GM19193 (cell line): ENCODE measurements around the gene C1QTNF5.

Experiments
- POLR2A ChIP-seq: IDR thresholded peaks from 4 replicates; pipeline ENCODE4 v1.6.1; 2011; ENCODE audit not compliant: insufficient read depth, insufficient read length; ENCODE audit errors: extremely low read depth

C1QTNF5 gene

DNA sequence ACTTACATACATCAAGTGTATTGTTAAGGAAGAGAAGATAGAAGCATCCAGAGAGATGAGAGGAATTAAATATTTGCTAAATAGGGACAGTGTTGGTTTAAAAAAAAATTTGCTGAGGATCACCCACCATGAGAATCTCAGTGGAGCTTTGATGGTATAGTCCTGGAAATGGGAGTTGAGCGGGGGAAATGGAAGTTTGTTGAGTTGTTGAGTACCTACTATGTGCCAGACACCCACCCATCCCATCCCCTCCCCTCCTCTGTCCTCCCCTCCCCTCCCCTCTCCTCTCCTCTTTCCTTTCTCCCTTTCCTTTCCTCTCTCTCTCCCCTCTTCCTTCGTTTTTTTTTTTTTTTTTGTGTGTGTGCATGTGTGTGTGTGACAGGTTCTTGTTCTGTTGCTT is 10.5 kb upstream of the C1QTNF5 start:
- no peak for TF ChIP-seq POLR2A

DNA sequence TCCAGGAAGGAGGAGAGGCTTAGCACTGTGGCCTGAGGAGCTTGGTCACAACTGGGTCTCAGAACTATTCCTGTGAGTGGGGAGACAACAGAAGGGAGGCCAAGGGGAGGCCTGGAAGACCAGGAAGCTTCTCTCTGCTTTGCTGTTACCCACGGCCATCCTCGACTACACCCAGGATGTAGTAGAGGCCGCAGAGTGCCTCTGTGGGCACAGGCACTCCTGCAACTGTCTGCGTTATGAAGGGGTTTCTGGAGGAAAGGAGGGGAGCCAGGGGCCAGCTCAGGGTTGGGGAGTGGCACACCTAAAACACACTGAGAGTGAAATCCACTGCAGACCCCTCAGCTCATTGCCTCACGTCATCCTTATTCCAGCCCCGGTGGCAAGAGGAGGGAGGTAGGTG is 9.6 kb upstream of the C1QTNF5 start:
- no peak for TF ChIP-seq POLR2A

DNA sequence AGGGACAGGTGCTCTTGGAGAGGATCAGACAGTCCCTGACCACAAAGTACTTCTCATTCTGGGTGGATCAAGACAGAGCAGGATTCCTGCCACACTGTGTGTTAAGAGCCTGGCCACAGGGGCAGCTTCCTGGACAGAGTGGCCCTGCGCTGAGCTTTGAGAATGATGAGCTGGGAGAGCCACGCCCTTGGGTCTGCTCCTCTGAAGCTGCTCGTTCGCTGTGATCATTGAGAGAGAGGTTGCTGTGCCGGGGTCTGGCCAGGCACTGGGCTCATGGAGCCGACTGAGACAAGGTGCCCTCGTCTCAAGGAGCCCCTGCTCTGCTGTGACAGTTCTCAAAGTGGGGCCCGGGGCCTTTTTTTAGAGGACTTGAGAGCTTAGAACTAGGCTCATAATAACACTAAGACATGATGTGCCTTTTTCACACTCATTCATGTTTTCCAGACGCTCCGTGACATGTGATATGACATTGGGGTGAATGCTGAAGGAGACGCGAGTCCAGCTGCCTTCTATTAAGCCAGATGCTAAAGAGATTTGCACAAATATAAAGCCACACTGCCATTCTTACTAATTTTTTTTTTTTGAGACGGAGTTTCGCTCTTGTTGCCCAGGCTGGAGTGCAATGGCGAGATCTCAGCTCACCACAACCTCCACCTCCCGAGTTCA is 7.4 kb upstream of the C1QTNF5 start:
- no peak for TF ChIP-seq POLR2A

DNA sequence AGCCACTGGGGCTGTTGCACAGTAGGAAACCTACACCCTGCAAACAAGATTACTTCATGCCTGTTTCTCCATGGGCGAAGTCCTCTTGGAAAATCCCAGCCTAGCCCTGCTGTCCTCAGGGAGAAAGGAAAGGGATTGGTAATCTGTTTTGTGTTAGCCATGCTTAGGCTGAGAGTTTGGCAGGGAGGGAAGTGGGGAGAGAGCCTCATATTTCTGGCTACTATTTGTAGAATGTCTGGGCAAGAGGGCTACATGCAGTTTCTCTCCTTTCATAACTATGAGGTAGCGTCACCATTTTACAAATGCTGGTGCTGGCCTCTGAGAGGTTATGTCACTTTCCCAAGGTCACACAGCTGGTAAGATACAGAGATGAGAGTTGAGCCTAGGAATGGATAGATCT is 6.6 kb upstream of the C1QTNF5 start:
- TF ChIP-seq POLR2A = no peak

DNA sequence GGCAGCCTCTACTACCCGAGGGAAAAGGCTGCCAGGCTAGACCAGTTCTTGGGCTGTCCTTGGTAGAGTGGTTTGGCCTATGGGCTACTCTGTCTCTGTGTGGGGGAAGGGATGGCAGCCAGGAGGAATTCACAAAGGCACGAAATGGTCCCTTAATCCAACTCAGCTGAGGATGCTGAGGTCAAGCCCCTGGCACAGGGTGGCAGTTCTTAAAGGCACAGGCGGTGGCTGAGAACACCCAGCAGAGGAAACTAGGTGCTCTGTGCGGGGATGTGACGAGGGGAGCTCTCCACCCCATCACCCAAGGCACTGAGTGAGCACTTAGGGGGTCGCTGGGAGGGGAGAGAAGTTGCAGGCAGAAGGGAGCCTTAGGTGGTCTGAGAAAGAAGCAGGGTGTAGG is 5.9 kb upstream of the C1QTNF5 start, which contains the start of gene MFRP:
Gene MFRP, minus strand, starts transcription at position 101 of the 400 bp plus-strand sequence. CDS start 192 bp downstream, outside the sequence.
- no peak for TF ChIP-seq POLR2A

DNA sequence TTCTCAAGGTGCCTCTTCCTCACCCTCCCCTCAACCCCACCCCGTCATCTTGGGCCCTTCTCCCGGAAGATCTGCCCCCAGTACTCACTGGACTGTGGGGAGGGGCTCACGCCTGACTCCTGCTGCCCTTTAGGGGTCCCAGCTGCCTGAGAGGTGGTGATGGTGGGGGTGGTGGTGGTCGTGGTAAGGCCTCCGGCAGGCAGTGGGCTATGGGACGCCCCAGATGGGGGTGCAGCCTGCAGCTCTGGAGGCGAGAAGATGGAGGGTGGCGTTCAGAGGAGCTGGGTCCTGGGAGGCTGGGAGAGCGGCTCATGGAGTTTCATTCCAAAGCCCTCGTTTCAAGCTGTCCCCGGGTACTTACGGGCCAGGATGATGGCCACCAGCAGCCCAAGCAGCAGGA is 5.0 kb upstream of the C1QTNF5 start:
- no peak for TF ChIP-seq POLR2A

DNA sequence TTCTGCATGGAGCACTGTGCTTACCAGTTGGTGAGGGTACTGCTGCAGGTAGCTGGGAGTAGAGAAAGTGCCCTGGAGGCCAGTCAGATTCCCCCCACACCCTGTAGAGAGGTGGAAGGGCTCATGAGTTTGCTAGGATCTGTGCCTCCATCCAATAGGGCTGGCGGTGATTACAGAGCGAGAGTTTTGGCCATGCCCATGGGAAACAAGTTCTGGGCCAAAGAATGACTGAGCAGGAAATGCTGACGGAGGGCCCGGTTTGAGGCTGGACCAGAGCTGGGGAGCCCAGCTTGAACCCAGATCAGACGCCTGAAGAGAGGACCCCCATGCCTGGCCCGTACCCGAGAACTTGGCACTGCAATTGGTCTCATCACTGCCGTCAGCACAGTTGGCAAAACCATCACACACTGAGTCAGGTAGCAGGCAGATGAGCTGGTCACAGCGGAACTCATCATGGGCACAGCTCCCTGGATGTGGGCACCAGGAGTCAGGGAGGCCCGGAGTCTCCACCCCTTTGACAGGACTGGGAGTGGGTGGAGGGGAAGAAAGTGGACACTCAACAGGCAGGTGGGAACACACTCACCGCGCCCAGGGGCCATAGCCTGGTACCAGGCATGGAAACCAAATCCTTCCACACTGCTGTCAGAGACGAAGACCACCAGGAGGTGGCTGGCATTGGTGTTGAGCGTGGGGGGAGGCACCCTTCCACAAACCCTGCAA is 3.8 kb upstream of the C1QTNF5 start:
- no peak for TF ChIP-seq POLR2A

DNA sequence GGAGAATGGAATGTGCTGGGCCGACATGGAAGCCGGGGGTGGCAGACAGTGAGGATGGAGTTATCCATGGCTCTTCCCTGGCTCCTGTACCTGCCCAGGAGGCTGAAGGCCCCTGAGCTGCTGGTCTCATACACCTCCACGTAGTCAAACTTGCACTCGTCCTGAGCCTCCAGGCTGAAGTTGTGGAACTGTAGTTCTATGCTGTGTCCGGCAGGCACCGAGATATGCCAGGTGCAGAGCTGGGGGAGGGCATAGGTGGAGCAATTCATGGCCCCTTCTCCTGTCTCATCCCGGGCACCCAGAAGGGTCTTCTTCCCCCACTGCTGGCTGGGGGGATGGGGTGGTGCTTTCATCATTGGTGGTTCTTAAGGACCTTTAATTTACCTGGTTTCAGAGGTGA is 3.0 kb upstream of the C1QTNF5 start:
- TF ChIP-seq POLR2A = no peak

DNA sequence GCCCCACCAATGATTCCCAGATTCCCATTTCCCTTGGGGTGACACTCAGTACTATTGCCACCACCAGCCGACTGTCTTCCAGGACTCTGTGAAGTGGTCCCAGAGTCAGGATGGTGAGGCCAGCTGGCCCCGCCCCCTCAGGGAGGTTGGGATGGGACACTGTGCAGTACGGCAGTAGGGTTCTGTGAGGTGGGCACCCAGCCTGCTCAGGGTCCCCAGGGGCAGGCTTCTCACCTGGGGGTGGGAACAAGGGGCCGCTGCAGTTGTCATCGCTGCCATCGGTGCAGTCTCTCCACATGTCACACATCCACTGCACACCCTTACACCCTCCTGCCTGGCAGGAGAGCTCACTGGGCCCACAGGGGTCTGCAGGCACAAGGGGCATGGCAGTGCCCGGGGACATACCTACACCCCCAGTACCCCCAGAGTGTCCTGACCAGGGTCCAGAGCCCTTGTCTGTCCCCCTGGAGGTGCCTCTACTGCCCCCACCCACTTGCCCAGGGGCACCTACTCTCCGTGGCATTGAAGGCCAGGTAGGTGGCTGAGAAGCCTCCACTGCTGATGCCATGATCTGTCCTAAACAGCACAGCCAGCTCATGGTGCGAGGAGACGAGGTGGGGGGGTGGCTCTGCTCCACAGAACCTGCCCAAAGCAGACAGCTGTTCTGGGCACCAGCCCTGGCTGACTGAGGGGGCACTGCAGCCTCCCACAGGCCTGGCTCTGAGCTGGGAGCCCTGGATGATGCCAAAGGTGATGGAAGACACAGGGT is 1.9 kb upstream of the C1QTNF5 start:
- no peak for TF ChIP-seq POLR2A

DNA sequence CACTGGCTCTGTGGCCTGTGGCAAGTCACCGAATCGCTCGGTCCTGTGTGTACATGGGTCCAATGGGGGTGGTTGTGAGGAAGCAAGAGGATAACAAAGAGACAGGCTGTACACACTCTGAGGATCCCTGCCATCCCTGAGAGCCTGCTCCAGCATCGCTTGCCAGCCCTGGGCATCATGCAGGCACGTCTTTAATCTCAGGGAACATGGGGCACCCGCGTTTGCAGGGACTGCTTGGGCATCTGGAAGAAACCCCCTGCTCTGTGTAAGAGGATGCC is 1.3 kb upstream of the C1QTNF5 start:
- no peak for TF ChIP-seq POLR2A

DNA sequence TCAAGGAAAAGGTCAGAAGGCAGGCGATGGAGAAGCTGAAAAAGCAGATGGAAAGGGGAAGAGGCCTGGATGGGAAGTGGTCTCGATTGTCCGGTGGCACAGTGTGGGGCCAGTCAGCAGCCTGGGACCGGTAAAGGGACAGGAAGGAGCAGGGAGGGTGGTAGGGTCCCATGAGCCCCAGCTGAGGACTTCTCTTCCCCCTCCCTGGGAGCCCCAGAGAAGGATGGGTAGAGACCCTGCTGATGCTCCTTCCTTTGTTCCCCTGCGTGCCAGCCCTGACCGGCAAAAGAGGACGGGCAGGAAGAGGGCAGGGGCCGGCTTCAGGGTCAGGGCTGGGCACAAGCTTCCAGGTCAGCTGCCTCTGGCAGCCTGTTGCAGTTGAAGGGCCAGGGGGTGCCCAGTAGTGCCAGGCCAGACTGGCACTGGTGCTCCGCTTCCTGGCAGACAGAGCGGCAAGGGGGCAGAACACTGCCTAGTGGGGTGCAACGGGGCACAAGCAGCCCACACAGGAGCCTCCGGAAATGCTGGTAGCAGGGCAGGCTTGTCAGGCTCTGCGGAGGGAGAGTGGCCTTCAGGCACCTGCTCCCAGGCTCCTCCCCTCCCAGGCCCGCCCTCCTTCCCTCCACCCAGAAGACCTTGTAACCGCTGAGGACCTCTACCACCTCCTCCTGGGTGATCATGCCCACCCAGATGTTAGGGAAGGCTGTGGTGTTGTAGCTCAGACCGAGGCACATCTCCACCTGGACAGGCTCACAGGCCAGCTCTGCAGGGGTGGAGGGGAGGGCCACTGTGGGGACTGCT is 739 bp upstream of the C1QTNF5 start:
- TF ChIP-seq POLR2A = no peak

DNA sequence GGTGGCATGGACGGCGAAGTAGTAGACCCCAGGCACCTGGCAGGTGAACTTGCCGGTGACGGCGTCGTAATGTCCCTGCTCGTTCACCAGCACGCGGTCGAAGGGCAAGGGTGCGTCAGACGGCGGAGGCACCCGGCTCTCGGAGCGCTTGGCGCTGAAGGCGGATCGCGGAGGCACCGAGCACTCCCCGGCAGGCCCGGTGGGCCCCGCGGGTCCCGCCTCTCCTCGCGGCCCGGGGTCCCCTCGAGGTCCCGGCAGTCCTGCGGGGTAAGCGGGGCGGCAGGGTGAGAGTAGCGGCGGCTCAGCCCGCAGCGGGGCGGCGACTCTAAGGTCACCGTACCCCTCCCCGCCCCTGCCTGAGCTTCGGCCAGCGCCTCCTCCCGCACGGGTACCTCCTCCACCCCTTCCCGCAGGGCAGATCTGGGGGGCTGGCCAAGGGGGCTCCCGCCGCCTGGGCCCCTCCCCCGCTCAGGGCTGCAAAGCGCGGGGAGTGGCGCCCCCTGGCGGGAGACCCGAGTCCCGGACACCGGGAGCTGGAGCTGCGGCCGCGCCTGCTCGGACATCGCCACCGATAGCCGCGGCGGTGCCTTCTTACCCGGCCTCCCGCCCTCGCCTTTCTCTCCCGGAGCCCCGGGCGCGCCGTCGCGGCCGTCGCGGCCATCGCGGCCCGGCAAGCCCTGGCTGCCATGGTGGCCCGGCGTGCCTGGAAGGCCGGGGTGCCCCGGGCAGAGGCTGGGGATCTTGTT is 921 bp downstream of the C1QTNF5 start:
- TF ChIP-seq POLR2A = no peak

DNA sequence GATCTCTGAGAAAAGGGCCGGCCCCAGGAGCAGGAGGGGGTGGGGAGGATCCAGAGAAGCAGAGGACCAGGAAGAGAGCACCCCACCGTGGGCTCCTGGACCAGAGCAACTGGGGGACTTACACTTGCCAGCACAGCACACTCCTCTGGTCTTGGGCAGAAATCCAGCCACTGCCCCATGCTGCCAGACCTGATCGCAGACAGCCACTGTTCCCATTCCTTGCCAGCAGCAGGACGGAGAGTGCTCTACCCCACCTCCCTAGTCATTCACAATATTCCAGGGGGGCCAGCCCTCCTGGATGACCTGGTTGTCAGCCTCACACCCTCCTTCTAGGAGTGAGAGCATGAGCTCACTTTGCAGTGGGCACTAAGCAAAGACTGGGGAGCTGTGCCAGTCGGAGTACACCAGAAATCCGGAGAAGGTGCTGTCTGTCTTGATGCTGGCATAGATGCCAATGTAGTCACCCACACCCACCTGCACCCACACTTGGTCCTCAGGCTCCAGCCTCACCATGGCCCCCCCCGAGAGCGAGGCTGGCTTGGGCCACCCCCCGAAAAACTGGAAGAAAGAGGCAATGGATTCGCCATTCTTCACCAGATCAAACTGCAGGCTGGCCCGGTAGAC is 1.6 kb downstream of the C1QTNF5 start:
- TF ChIP-seq POLR2A = no peak

DNA sequence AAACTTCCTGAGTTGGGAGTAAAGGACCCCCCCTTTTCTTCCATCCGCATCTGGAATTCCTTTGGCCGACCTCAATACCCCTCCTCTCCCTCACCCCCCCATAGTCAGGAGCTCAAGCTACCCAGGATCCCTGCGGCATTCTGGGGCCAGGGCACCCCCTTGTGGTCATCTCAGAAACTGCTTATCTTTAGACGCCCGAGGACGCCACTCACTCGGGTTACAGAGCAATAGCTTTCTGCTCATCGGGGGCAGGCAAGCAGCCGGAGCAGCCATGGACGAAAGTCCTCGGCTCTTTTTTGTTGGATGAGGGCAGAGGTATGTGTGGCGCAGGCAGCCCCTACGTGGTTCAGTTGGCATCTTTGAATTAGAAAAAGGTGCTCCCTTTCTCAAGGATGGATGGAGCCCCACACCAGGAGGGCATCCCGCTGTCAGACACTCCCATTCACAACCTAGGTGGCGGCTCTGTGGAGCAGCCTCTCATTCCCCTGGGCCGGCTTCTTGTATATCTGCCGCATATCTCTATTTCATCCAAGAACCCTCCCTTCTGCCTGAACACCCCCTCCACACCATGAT is 2.3 kb downstream of the C1QTNF5 start:
- TF ChIP-seq POLR2A = no peak
